Loucy (cell line): Measurements from ENCODE around the gene NID2.

Experiments
- H2AFZ ChIP-seq: fragments of 200-600 bp; sonication (generic); 2 replicates; pipeline ENCODE4 v1.6.0; 2016; ENCODE audit warnings: antibody characterized with exemption, mild to moderate bottlenecking, low read length, moderate library complexity
- H3F3A ChIP-seq: fragments of 200-600 bp; 2 replicates; pipeline ENCODE4 v1.6.0; 2016; ENCODE audit warnings: antibody characterized with exemption, low read depth, mild to moderate bottlenecking
- H3K27me3 ChIP-seq: fragments of 200-600 bp; sonication (generic); 2 replicates; pipeline ENCODE4 v1.6.1; 2014; ENCODE audit warnings: low read length, mild to moderate bottlenecking; ENCODE audit not compliant: insufficient read depth, poor library complexity, severe bottlenecking
- H3K36me3 ChIP-seq: fragments of 200-600 bp; sonication (generic); 2 replicates; pipeline ENCODE4 v1.6.1; 2016; ENCODE audit warnings: low read length; ENCODE audit not compliant: insufficient read depth
- H3K4me1 ChIP-seq: fragments of 200-600 bp; sonication (generic); 2 replicates; pipeline ENCODE4 v1.5.1; 2014; ENCODE audit warnings: low read length, mild to moderate bottlenecking; ENCODE audit not compliant: insufficient read depth, poor library complexity, severe bottlenecking
- H3K4me2 ChIP-seq: fragments of 200-600 bp; sonication (generic); 2 replicates; pipeline ENCODE4 v1.6.0; 2014; ENCODE audit warnings: antibody characterized with exemption, low read length, low read depth, mild to moderate bottlenecking; ENCODE audit not compliant: poor library complexity, severe bottlenecking
- H3K4me3 ChIP-seq: fragments of 200-600 bp; sonication (generic); 2 replicates; pipeline ENCODE4 v1.5.1; 2014; ENCODE audit warnings: low read length, mild to moderate bottlenecking, mixed read lengths; ENCODE audit not compliant: poor library complexity, severe bottlenecking
- H3K79me2 ChIP-seq: fragments of 200-600 bp; sonication (generic); 2 replicates; pipeline ENCODE4 v1.6.1; 2014; ENCODE audit warnings: low read length; ENCODE audit not compliant: insufficient read depth
- H3K9ac ChIP-seq: fragments of 200-600 bp; sonication (generic); 2 replicates; pipeline ENCODE4 v1.6.0; 2014; ENCODE audit warnings: mild to moderate bottlenecking, low read depth, low read length, moderate library complexity; ENCODE audit not compliant: poor library complexity, severe bottlenecking
- H3K9me2 ChIP-seq: fragments of 200-600 bp; sonication (generic); replicated peaks from 2 replicates; pipeline ENCODE4 v1.6.1; 2016; ENCODE audit warnings: low read depth, low read length, mixed read lengths
- H3K9me3 ChIP-seq: fragments of 200-600 bp; sonication (generic); 2 replicates; pipeline ENCODE4 v1.6.1; 2014; ENCODE audit warnings: mild to moderate bottlenecking, antibody characterized with exemption, low read length, low read depth; ENCODE audit not compliant: insufficient read depth
- H4K20me1 ChIP-seq: fragments of 200-600 bp; sonication (generic); 2 replicates; pipeline ENCODE4 v1.6.0; 2014; ENCODE audit warnings: antibody characterized with exemption, low read length, mild to moderate bottlenecking; ENCODE audit not compliant: insufficient read depth, poor library complexity, severe bottlenecking
- EZH2phosphoT487 ChIP-seq: fragments of 200-600 bp; IDR thresholded peaks from 2 replicates; pipeline ENCODE4 v1.6.1; 2018; ENCODE audit warnings: antibody characterized with exemption, mild to moderate bottlenecking, moderate library complexity, borderline replicate concordance
- TF ChIP-seq, protein P1 (sequence below): fragments of 200-600 bp; sonication (generic); conservative IDR thresholded peaks from 2 replicates; pipeline ENCODE4 v1.5.1; 2014; ENCODE audit warnings: mild to moderate bottlenecking, antibody characterized with exemption, low read length

Gene NID2

DNA sequence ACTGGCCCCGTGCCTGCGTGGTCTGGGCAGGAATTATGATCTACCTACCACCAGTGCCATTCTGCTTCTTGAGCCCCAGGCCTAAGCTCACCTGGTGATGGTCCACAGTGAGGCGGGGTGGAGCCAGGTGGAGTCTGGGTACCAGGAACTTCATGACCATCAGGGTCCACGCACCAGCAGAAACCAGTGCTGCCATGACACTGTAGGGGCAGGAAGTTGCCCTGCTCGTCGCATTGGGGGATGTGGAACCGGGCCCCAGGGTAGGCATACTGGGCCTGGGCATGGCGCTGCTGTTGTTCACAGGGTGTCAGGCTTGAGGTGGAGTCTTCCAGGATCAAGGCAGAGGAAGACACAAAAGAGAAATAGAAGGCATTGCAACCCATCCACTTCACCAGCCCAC, 49.9 kb downstream of the NID2 start:
- H3K4me3 ChIP-seq, result no peak overlapping the region
- H2AFZ ChIP-seq, result no peak overlapping the region

DNA sequence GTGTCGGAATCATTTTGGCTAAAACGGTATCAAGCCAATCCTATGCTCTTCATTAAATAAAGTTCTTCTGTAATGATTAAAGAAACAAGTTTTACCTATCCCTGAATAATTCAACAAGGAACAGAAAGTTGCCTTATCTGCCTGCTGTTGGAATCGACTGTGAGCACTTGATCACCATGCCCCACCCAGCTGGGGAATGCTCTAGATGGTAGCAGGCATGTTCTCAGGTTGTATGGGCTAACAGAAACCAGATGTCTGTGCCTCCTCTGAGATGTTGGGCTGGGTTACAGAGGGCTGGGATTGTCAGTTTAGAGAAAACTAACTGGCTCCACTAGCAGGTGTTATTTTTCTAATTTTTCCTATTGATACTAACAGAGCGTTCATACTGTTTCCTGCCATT, 50.6 kb downstream of the NID2 start:
- Histone ChIP-seq H3F3A (no peaks in the 10 kb centered on the region), H3K4me1 (peaks cover 21% of the 10 kb centered on the region), H3K27me3 (no peaks in the 10 kb centered on the region), H3K79me2 (no peaks in the 10 kb centered on the region), H3K4me3 (no peak overlapping the region), H2AFZ (no peak overlapping the region), H3K36me3 (no peaks in the 10 kb centered on the region), H3K9me3 (no peaks in the 10 kb centered on the region), H3K9me2 (no peaks in the 10 kb centered on the region), H3K9ac (no peak overlapping the region), H3K4me2 (no peak overlapping the region), H4K20me1 (no peaks in the 10 kb centered on the region)
- no peak for TF ChIP-seq EZH2phosphoT487
- TF ChIP-seq, protein P1, sequence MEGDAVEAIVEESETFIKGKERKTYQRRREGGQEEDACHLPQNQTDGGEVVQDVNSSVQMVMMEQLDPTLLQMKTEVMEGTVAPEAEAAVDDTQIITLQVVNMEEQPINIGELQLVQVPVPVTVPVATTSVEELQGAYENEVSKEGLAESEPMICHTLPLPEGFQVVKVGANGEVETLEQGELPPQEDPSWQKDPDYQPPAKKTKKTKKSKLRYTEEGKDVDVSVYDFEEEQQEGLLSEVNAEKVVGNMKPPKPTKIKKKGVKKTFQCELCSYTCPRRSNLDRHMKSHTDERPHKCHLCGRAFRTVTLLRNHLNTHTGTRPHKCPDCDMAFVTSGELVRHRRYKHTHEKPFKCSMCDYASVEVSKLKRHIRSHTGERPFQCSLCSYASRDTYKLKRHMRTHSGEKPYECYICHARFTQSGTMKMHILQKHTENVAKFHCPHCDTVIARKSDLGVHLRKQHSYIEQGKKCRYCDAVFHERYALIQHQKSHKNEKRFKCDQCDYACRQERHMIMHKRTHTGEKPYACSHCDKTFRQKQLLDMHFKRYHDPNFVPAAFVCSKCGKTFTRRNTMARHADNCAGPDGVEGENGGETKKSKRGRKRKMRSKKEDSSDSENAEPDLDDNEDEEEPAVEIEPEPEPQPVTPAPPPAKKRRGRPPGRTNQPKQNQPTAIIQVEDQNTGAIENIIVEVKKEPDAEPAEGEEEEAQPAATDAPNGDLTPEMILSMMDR, result no peak

More for the DNA sequence above, 49.9 kb downstream of the NID2 start:
- H3K9ac ChIP-seq, result no peak overlapping the region
- no peaks in the 10 kb centered on the region for H3F3A ChIP-seq
- H3K36me3 ChIP-seq, result no peaks in the 10 kb centered on the region
- no peaks in the 10 kb centered on the region for H3K27me3 ChIP-seq
- TF ChIP-seq, protein P1, result no peak
- TF ChIP-seq EZH2phosphoT487, result no peak
- peaks cover 21% of the 10 kb centered on the region for H3K4me1 ChIP-seq
- no peaks in the 10 kb centered on the region for H4K20me1 ChIP-seq
- no peaks in the 10 kb centered on the region for H3K9me2 ChIP-seq
- H3K9me3 ChIP-seq, result no peaks in the 10 kb centered on the region
- H3K4me2 ChIP-seq, result no peak overlapping the region
- no peaks in the 10 kb centered on the region for H3K79me2 ChIP-seq

GRCh38 chr14:52015411-52016030, 53.3 kb downstream of the NID2 start:
- H3K4me2 ChIP-seq, result no peak overlapping the region
- H3K9ac ChIP-seq, result no peak overlapping the region
- H3K4me3 ChIP-seq, result no peak overlapping the region
- no peak for TF ChIP-seq EZH2phosphoT487
- TF ChIP-seq, protein P1, result peak; percentile 71
- H3K4me1 ChIP-seq, result no peaks in the 10 kb centered on the region
- H3K79me2 ChIP-seq, result no peaks in the 10 kb centered on the region
- peaks cover 18% of the 10 kb centered on the region; the same call in 1 of the 2 replicates for H3K36me3 ChIP-seq
- H3K27me3 ChIP-seq, result no peaks in the 10 kb centered on the region
- H3K9me2 ChIP-seq, result no peaks in the 10 kb centered on the region
- H3F3A ChIP-seq, result no peaks in the 10 kb centered on the region
- H3K9me3 ChIP-seq, result no peaks in the 10 kb centered on the region
- no peak overlapping the region for H2AFZ ChIP-seq
- H4K20me1 ChIP-seq, result no peaks in the 10 kb centered on the region
